H9 (cell line): Measurements from ENCODE around the gene TNRC6C. TPM values are rescaled to one million over a fixed set of nuclear protein-coding genes. Genes with fewer than 3 reads are reported as not detected.

Source experiments
- DNase-seq: peaks from one replicate; pipeline ENCODE4 v3.0.0-alpha.2; 2017
- H2AFZ ChIP-seq: one replicate; pipeline ENCODE4 v1.6.1; 2013; ENCODE audit warnings: mild to moderate bottlenecking, low read length, control low read depth, moderate library complexity
- H2AK5ac ChIP-seq: 2 replicates; pipeline ENCODE4 v1.6.1; 2013; ENCODE audit warnings: low read length, control low read depth, mixed read lengths; ENCODE audit not compliant: insufficient read length
- H2BK120ac ChIP-seq: one replicate; pipeline ENCODE4 v1.6.1; 2013; ENCODE audit warnings: low read depth, mild to moderate bottlenecking, low read length, control low read depth, inconsistent platforms; ENCODE audit not compliant: poor library complexity, severe bottlenecking
- H2BK12ac ChIP-seq: 2 replicates; pipeline ENCODE4 v1.6.1; 2013; ENCODE audit warnings: low read length, control low read depth, mixed read lengths, low read depth; ENCODE audit not compliant: insufficient read length
- H2BK15ac ChIP-seq: 2 replicates; pipeline ENCODE4 v1.6.1; 2013; ENCODE audit warnings: low read depth, low read length, control low read depth
- H2BK20ac ChIP-seq: one replicate; pipeline ENCODE4 v1.6.1; 2013; ENCODE audit warnings: low read depth, mild to moderate bottlenecking, low read length, control low read depth, inconsistent platforms; ENCODE audit not compliant: poor library complexity, severe bottlenecking
- H2BK5ac ChIP-seq: 2 replicates; pipeline ENCODE4 v1.6.1; 2013; ENCODE audit warnings: low read length, control low read depth, mixed read lengths; ENCODE audit not compliant: insufficient read length
- H3K14ac ChIP-seq: 2 replicates; pipeline ENCODE4 v1.6.1; 2013; ENCODE audit warnings: low read length, control low read depth; ENCODE audit not compliant: insufficient read depth
- H3K18ac ChIP-seq: 2 replicates; pipeline ENCODE4 v1.6.1; 2013; ENCODE audit warnings: low read depth, mild to moderate bottlenecking, mixed read lengths, low read length, control low read depth; ENCODE audit not compliant: insufficient read length
- H3K23ac ChIP-seq: 2 replicates; pipeline ENCODE4 v1.6.1; 2013; ENCODE audit warnings: low read length, control low read depth, mixed read lengths, low read depth; ENCODE audit not compliant: insufficient read length
- H3K23me2 ChIP-seq: 2 replicates; pipeline ENCODE4 v1.6.1; 2013; ENCODE audit warnings: low read depth, mild to moderate bottlenecking, mixed read lengths, low read length, control low read depth; ENCODE audit not compliant: insufficient read length, poor library complexity, severe bottlenecking
- H3K27ac ChIP-seq: 2 replicates; pipeline ENCODE4 v1.5.1; 2013; ENCODE audit warnings: low read length, control low read depth, mixed read lengths, low read depth; ENCODE audit not compliant: insufficient read length
- H3K27me3 ChIP-seq: 2 replicates; pipeline ENCODE4 v1.6.1; 2013; ENCODE audit warnings: low read length, control low read depth, inconsistent platforms; ENCODE audit not compliant: insufficient read depth
- H3K4ac ChIP-seq: 2 replicates; pipeline ENCODE4 v1.6.1; 2013; ENCODE audit warnings: low read depth, mild to moderate bottlenecking, control low read depth, inconsistent platforms, low read length, moderate library complexity
- H3K4me1 ChIP-seq: 2 replicates; pipeline ENCODE4 v1.6.1; 2013; ENCODE audit warnings: low read length, control low read depth, inconsistent platforms; ENCODE audit not compliant: insufficient read depth
- H3K4me2 ChIP-seq: 2 replicates; pipeline ENCODE4 v1.6.1; 2013; ENCODE audit warnings: low read length, control low read depth, mixed read lengths; ENCODE audit not compliant: insufficient read length, insufficient read depth
- H3K56ac ChIP-seq: 2 replicates; pipeline ENCODE4 v1.6.1; 2013; ENCODE audit warnings: low read depth, mild to moderate bottlenecking, mixed read lengths, low read length, control low read depth; ENCODE audit not compliant: insufficient read length
- H3K79me1 ChIP-seq: 2 replicates; pipeline ENCODE4 v1.6.1; 2013; ENCODE audit warnings: low read depth, mild to moderate bottlenecking, moderate library complexity, low read length, control low read depth, inconsistent platforms; ENCODE audit not compliant: insufficient read depth, poor library complexity, severe bottlenecking
- H3K79me2 ChIP-seq: 2 replicates; pipeline ENCODE4 v1.6.1; 2013; ENCODE audit warnings: low read length, control low read depth, inconsistent platforms; ENCODE audit not compliant: insufficient read depth
- H3K9ac ChIP-seq: 2 replicates; pipeline ENCODE4 v1.6.1; 2013; ENCODE audit warnings: low read length, control low read depth, mixed read lengths; ENCODE audit not compliant: insufficient read length; ENCODE audit errors: extremely low read depth
- H3K9me3 ChIP-seq: one replicate; pipeline ENCODE4 v1.6.1; 2013; ENCODE audit warnings: low read depth, low read length, inconsistent platforms; ENCODE audit not compliant: control insufficient read depth
- H3T11ph ChIP-seq: one replicate; pipeline ENCODE4 v1.6.1; 2013; ENCODE audit warnings: mild to moderate bottlenecking, low read length, control low read depth, inconsistent platforms
- H4K20me1 ChIP-seq: one replicate; pipeline ENCODE4 v1.6.1; 2013; ENCODE audit not compliant: control insufficient read depth, insufficient read length, insufficient read depth
- H4K5ac ChIP-seq: 2 replicates; pipeline ENCODE4 v1.6.1; 2013; ENCODE audit warnings: low read depth, mild to moderate bottlenecking, mixed read lengths, low read length, control low read depth; ENCODE audit not compliant: insufficient read length
- H4K8ac ChIP-seq: replicated peaks from 2 replicates; pipeline ENCODE4 v1.6.1; 2013; ENCODE audit warnings: low read length, control low read depth, mixed read lengths, low read depth; ENCODE audit not compliant: insufficient read length
- H4K91ac ChIP-seq: 2 replicates; pipeline ENCODE4 v1.6.1; 2013; ENCODE audit warnings: low read depth, mild to moderate bottlenecking, moderate library complexity, mixed read lengths, low read length, control low read depth; ENCODE audit not compliant: insufficient read length
- H3K27ac Mint-ChIP-seq, 3 experiments: 2 replicates in 2 of 3; 3 replicates in 1 of 3; pipeline ENCODE4 v1.8.0; 2020 to 2021; ENCODE audit warnings: mixed read lengths in 3 of 3, mild to moderate bottlenecking in 1 of 3, moderate library complexity in 1 of 3
- H3K27me3 Mint-ChIP-seq: 2 replicates; pipeline ENCODE4 v1.8.0; 2021; ENCODE audit warnings: low read depth, mild to moderate bottlenecking, moderate library complexity, mixed read lengths
- H3K36me3 Mint-ChIP-seq, 3 experiments: 2 replicates in 2 of 3; 3 replicates in 1 of 3; pipeline ENCODE4 v1.8.0; 2020 to 2021; ENCODE audit warnings: low read depth in 3 of 3, mixed read lengths in 3 of 3; ENCODE audit not compliant: insufficient read depth in 1 of 3
- H3K4me1 Mint-ChIP-seq, 2 experiments: 2 replicates each; pipeline ENCODE4 v1.8.0; 2020; ENCODE audit warnings: mixed read lengths in 2 of 2
- H3K4me3 Mint-ChIP-seq, 2 experiments: 2 replicates in 1 of 2; 3 replicates in 1 of 2; pipeline ENCODE4 v1.8.0; 2020 to 2021; ENCODE audit warnings: mild to moderate bottlenecking in 2 of 2, mixed read lengths in 2 of 2, moderate library complexity in 1 of 2
- H3K9me3 Mint-ChIP-seq, 2 experiments: 2 replicates in 1 of 2; 3 replicates in 1 of 2; pipeline ENCODE4 v1.8.0; 2020; ENCODE audit warnings: mild to moderate bottlenecking in 2 of 2, mixed read lengths in 2 of 2, moderate library complexity in 1 of 2
- WGBS: extraction: QIAGEN DNeasy Blood & Tissue Kit; methylation state at CpG from one replicate; pipeline ENCODE4 v1.1.7; 2013; ENCODE audit warnings: missing lambda C conversion rate, low lambda C conversion rate, mixed read lengths; ENCODE audit not compliant: insufficient read length; ENCODE audit errors: extremely low coverage; 5-methylcytosine and 5-hydroxymethylcytosine counted together
- total RNA-seq: library from RNA; stranded (reverse); gene quantifications from 2 replicates; pipeline ENCODE4 v1.2.1, GENCODE V29; 2021
- TF ChIP-seq, protein P1 (sequence below): fragments of 200-600 bp; sonication (generic); conservative IDR thresholded peaks from 3 replicates; pipeline ENCODE4 v1.8.0; 2021; ENCODE audit warnings: antibody characterized with exemption, mild to moderate bottlenecking

TNRC6C gene
- total RNA-seq, 1 experiment from 2014 or later = 24.7 TPM

- Mint-ChIP-seq H3K4me1 (peaks cover 10 to 13% of the 10 kb centered on the region in 2 experiments), H3K27me3 (no peaks in the 10 kb centered on the region), H3K4me3 (no peak overlapping the region), H3K9me3 (no peaks in the 10 kb centered on the region), H3K36me3 (peaks cover 0 to 2% (median 0%) of the 10 kb centered on the region in 3 experiments; a peak in 3 of 7 replicates), H3K27ac (no peak overlapping the region)
- H3K4me2 ChIP-seq = no peak overlapping the region
- TF ChIP-seq, protein P1, sequence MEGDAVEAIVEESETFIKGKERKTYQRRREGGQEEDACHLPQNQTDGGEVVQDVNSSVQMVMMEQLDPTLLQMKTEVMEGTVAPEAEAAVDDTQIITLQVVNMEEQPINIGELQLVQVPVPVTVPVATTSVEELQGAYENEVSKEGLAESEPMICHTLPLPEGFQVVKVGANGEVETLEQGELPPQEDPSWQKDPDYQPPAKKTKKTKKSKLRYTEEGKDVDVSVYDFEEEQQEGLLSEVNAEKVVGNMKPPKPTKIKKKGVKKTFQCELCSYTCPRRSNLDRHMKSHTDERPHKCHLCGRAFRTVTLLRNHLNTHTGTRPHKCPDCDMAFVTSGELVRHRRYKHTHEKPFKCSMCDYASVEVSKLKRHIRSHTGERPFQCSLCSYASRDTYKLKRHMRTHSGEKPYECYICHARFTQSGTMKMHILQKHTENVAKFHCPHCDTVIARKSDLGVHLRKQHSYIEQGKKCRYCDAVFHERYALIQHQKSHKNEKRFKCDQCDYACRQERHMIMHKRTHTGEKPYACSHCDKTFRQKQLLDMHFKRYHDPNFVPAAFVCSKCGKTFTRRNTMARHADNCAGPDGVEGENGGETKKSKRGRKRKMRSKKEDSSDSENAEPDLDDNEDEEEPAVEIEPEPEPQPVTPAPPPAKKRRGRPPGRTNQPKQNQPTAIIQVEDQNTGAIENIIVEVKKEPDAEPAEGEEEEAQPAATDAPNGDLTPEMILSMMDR = no peak
- H2AFZ ChIP-seq = no peak overlapping the region
- H3K27me3 ChIP-seq = no peaks in the 10 kb centered on the region
- H3K23me2 ChIP-seq = no peaks in the 10 kb centered on the region
- H4K91ac ChIP-seq = no peak overlapping the region
- H2BK12ac ChIP-seq = no peak overlapping the region
- H3K9me3 ChIP-seq = no peaks in the 10 kb centered on the region
- no peak overlapping the region for H3K27ac ChIP-seq
- no peak overlapping the region for H2AK5ac ChIP-seq
- no peak overlapping the region for H3K56ac ChIP-seq
- H2BK5ac ChIP-seq = no peak overlapping the region
- H4K5ac ChIP-seq = no peak overlapping the region
- no CpG with 5 or more reads among the region's 2 CpGs for WGBS
- no peak overlapping the region for H2BK20ac ChIP-seq
- H2BK15ac ChIP-seq = no peak overlapping the region
- DNase-seq = no peak
- H3K9ac ChIP-seq = no peak overlapping the region
- no peaks in the 10 kb centered on the region for H4K20me1 ChIP-seq
- H3K79me1 ChIP-seq = no peaks in the 10 kb centered on the region
- H3K14ac ChIP-seq = no peak overlapping the region
- H3K18ac ChIP-seq = no peak overlapping the region
- H3K4me1 ChIP-seq = no peaks in the 10 kb centered on the region
- no peak overlapping the region for H3T11ph ChIP-seq
- H3K23ac ChIP-seq = no peak overlapping the region
- H2BK120ac ChIP-seq = no peak overlapping the region
- H4K8ac ChIP-seq = no peak overlapping the region
- no peak overlapping the region for H3K4ac ChIP-seq
- no peaks in the 10 kb centered on the region for H3K79me2 ChIP-seq
These were observed 63.9 kb downstream of the TNRC6C start for GRCh38 chr17:78022425-78022824.
